ENCODE data around the gene ULBP2. TPM values are rescaled to one million over a fixed set of nuclear protein-coding genes. Genes with fewer than 3 reads are reported as not detected.
A peak's percentile ranks its signal among the peaks of the same experiment; 100 is the strongest.

The ULBP2 gene
- polyA plus RNA-seq, 1 donor (not counting 4 experiments of a cell fraction or from before 2014, with no cell fraction given) = 11.8 TPM

- Histone ChIP-seq H2AFZ (ENCODE audit: control insufficient read depth, low read length) (no peak overlapping the region), H3K79me2 (ENCODE audit: control insufficient read depth, insufficient read depth, low read length) (no peaks in the 10 kb centered on the region), H3K4me1 (ENCODE audit: control insufficient read depth, extremely low read depth, insufficient read depth, low read length) (peaks cover 55% of the 10 kb centered on the region), H4K20me1 (ENCODE audit: control insufficient read depth, extremely low read depth, insufficient read depth, low read length) (no peaks in the 10 kb centered on the region), H3K4me2 (ENCODE audit: control insufficient read depth, extremely low read depth, insufficient read depth, low read depth, low read length) (no peak overlapping the region), H3K9me1 (ENCODE audit: control insufficient read depth, extremely low read depth, insufficient read depth, low read length) (no peaks in the 10 kb centered on the region), H3K4me3 (ENCODE audit: control insufficient read depth in 2 of 3, extremely low read depth in 1 of 3, insufficient read depth in 2 of 3, low read depth in 1 of 3, low read length in 3 of 3) (no peak overlapping the region), H3K9ac (ENCODE audit: control insufficient read depth, extremely low read depth, insufficient read depth, low read length) (no peak overlapping the region), H3K9me3 (ENCODE audit: control insufficient read depth, low read depth, low read length) (no peaks in the 10 kb centered on the region), H3K27ac (ENCODE audit: control insufficient read depth, insufficient read depth, low read length) (no peak overlapping the region), H3K27me3 (ENCODE audit: control insufficient read depth, extremely low read depth, insufficient read depth, low read length) (no peaks in the 10 kb centered on the region), H3K36me3 (ENCODE audit: control insufficient read depth in 2 of 2, extremely low read depth in 1 of 2, insufficient read depth in 2 of 2, low read length in 2 of 2) (no peaks in the 10 kb centered on the region)
- TF ChIP-seq CTCF (optimal IDR thresholded peaks at IDR 0.05 in 1 of 3, IDR thresholded peaks at IDR 0.05 in 1 of 3, conservative IDR thresholded peaks at IDR 0.05 in 1 of 3; ENCODE audit: extremely low read depth in 1 of 3, insufficient read depth in 2 of 3, low read length in 3 of 3) (no peak), EZH2 (IDR thresholded peaks at IDR 0.05; ENCODE audit: low read length) (no peak)
- dilution Hi-C loops (cut with MboI; ENCODE audit: extremely low pct_ligation_motif_present, low sequenced_read_pairs) = no loop called here
- DNase-seq (ENCODE audit: low read depth, low spot score) (no peak), FAIRE-seq (no peak)
Measured at GRCh38 chr6:149898966-149899365, 42.8 kb upstream of the ULBP2 start.

DNA sequence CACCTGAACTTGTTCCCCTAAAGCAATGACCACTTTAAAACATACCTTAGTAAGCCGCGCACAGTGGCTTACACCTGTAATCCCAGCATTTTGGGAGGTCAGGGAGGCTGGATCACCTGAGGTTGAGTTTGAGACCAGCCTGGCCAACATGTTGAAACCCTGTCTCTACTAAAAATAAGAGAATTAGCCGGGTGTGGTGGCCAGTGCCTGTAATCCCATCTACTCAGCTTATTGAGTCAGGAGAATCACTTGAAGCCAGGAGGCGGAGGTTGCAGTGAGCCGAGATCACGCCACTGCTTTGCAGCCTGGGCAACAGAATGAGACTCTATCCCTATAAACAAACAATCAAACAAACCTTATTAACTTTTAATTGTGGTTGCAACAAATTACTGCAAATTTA lies 42.3 kb upstream of the ULBP2 start:
- no peak for DNase-seq (ENCODE audit: low read depth, low spot score)
- no peak for FAIRE-seq
- H3K27ac ChIP-seq (ENCODE audit: control insufficient read depth, insufficient read depth, low read length) = peak overlapping the region; percentile 67

More for the DNA sequence above, 42.3 kb upstream of the ULBP2 start:
- Histone ChIP-seq H3K36me3 (ENCODE audit: control insufficient read depth in 2 of 2, extremely low read depth in 1 of 2, insufficient read depth in 2 of 2, low read length in 2 of 2) (no peaks in the 10 kb centered on the region), H3K9me1 (ENCODE audit: control insufficient read depth, extremely low read depth, insufficient read depth, low read length) (no peaks in the 10 kb centered on the region), H2AFZ (ENCODE audit: control insufficient read depth, low read length) (no peak overlapping the region), H3K4me2 (ENCODE audit: control insufficient read depth, extremely low read depth, insufficient read depth, low read depth, low read length) (peak overlapping the region; percentile 65), H3K9ac (ENCODE audit: control insufficient read depth, extremely low read depth, insufficient read depth, low read length) (no peak overlapping the region), H3K4me1 (ENCODE audit: control insufficient read depth, extremely low read depth, insufficient read depth, low read length) (peaks cover 55% of the 10 kb centered on the region), H3K9me3 (ENCODE audit: control insufficient read depth, low read depth, low read length) (no peaks in the 10 kb centered on the region), H3K4me3 (ENCODE audit: control insufficient read depth in 2 of 3, extremely low read depth in 1 of 3, insufficient read depth in 2 of 3, low read depth in 1 of 3, low read length in 3 of 3) (no peak overlapping the region), H3K27me3 (ENCODE audit: control insufficient read depth, extremely low read depth, insufficient read depth, low read length) (no peaks in the 10 kb centered on the region), H3K79me2 (ENCODE audit: control insufficient read depth, insufficient read depth, low read length) (no peaks in the 10 kb centered on the region), H4K20me1 (ENCODE audit: control insufficient read depth, extremely low read depth, insufficient read depth, low read length) (no peaks in the 10 kb centered on the region)
- dilution Hi-C loops (cut with MboI; ENCODE audit: extremely low pct_ligation_motif_present, low sequenced_read_pairs) = no loop called here
- TF ChIP-seq EZH2 (IDR thresholded peaks at IDR 0.05; ENCODE audit: low read length) = no peak
- TF ChIP-seq CTCF (optimal IDR thresholded peaks at IDR 0.05 in 1 of 3, IDR thresholded peaks at IDR 0.05 in 1 of 3, conservative IDR thresholded peaks at IDR 0.05 in 1 of 3; ENCODE audit: extremely low read depth in 1 of 3, insufficient read depth in 2 of 3, low read length in 3 of 3) = no peak

All from keratinocyte (primary cell).